RWPE2 (cell line): Measurements from ENCODE around the gene FMR1.

Experiments
- ATAC-seq: fragments of 200-7000 bp; cut with Tn5 transposase; 3 replicates; pipeline ENCODE4 v1.9.1; 2021; ENCODE audit warnings: low read depth
- DNase-seq: peaks from one replicate; pipeline ENCODE4 v3.0.0-alpha.2; 2020; ENCODE audit warnings: low spot score
- H3K27ac ChIP-seq: fragments of 450-650 bp; 2 replicates; pipeline ENCODE4 v1.5.1; 2017; ENCODE audit warnings: mild to moderate bottlenecking; ENCODE audit not compliant: poor library complexity, severe bottlenecking
- H3K27me3 ChIP-seq: fragments of 250-450 bp; sonication (Bioruptor Pico); 2 replicates; pipeline ENCODE4 v1.5.1; 2021; ENCODE audit warnings: mild to moderate bottlenecking, moderate library complexity; ENCODE audit not compliant: insufficient read depth, poor library complexity, severe bottlenecking
- H3K36me3 ChIP-seq: fragments of 250-450 bp; sonication (Bioruptor Pico); 2 replicates; pipeline ENCODE4 v1.5.1; 2020; ENCODE audit warnings: low read depth, mild to moderate bottlenecking, moderate library complexity
- H3K4me1 ChIP-seq: fragments of 250-450 bp; sonication (Bioruptor Pico); 2 replicates; pipeline ENCODE4 v1.5.1; 2021; ENCODE audit warnings: mild to moderate bottlenecking, moderate library complexity; ENCODE audit not compliant: insufficient read depth, poor library complexity, severe bottlenecking
- H3K4me3 ChIP-seq: fragments of 250-450 bp; sonication (Bioruptor Pico); 2 replicates; pipeline ENCODE4 v1.5.1; 2021; ENCODE audit warnings: mild to moderate bottlenecking, moderate library complexity; ENCODE audit not compliant: severe bottlenecking
- H3K9me3 ChIP-seq: fragments of 250-450 bp; sonication (Bioruptor Pico); 2 replicates; pipeline ENCODE4 v1.5.1; 2021; ENCODE audit warnings: mild to moderate bottlenecking, moderate library complexity; ENCODE audit not compliant: severe bottlenecking
- TF ChIP-seq, protein P1 (sequence below): fragments of 450-650 bp; IDR thresholded peaks from one replicate; pipeline ENCODE4 v1.5.1; 2017; ENCODE audit warnings: mild to moderate bottlenecking, moderate library complexity; ENCODE audit not compliant: poor library complexity, severe bottlenecking

The FMR1 gene

DNA sequence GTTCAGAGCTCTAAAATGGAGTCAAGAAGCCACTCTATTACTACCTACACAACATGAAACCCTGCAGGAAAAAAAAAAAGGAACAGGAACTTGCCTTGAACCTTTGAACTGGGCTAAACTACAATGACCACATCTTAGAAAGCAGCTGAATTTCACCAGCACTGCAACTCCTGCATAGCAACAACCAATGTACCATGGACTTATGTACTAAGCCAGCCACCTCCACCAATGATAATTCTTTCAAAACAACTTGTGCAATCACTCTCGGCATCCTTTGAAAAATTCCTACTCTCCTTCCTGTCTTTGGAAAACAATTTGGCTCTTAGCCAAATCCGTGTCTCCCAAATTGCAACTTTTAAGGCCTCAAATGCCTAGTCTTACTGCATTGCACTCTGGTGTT, 26.8 kb upstream of the FMR1 start:
- Histone ChIP-seq H3K36me3 (no peaks in the 10 kb centered on the region), H3K4me3 (no peak overlapping the region), H3K27ac (no peak overlapping the region), H3K4me1 (no peaks in the 10 kb centered on the region), H3K27me3 (no peaks in the 10 kb centered on the region), H3K9me3 (no peaks in the 10 kb centered on the region)
- TF ChIP-seq, protein P1, sequence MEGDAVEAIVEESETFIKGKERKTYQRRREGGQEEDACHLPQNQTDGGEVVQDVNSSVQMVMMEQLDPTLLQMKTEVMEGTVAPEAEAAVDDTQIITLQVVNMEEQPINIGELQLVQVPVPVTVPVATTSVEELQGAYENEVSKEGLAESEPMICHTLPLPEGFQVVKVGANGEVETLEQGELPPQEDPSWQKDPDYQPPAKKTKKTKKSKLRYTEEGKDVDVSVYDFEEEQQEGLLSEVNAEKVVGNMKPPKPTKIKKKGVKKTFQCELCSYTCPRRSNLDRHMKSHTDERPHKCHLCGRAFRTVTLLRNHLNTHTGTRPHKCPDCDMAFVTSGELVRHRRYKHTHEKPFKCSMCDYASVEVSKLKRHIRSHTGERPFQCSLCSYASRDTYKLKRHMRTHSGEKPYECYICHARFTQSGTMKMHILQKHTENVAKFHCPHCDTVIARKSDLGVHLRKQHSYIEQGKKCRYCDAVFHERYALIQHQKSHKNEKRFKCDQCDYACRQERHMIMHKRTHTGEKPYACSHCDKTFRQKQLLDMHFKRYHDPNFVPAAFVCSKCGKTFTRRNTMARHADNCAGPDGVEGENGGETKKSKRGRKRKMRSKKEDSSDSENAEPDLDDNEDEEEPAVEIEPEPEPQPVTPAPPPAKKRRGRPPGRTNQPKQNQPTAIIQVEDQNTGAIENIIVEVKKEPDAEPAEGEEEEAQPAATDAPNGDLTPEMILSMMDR: no peak
- DNase-seq (no peak), ATAC-seq (no peak)

DNA sequence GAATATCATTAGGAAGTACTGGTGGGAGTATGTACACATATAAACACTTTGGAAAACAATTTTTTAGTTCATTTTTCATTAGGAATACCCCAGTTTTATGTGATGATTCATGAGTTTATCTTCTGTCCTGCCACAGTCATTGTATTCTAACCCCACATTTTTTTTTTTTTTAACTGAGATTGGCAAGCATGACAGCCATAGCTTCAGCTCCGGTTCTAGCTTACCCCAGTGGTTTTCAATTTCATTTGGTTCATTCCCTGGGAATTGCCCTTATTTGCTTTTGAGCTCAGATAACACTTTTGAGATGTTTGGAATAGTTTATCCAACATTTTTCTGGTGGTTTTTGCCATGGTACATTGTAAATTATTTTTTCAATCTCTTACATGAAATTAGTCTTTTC, 21.0 kb upstream of the FMR1 start:
- Histone ChIP-seq H3K27ac (no peak overlapping the region), H3K4me1 (no peaks in the 10 kb centered on the region), H3K4me3 (no peak overlapping the region), H3K27me3 (no peaks in the 10 kb centered on the region), H3K9me3 (no peaks in the 10 kb centered on the region), H3K36me3 (no peaks in the 10 kb centered on the region)
- no peak for DNase-seq
- TF ChIP-seq, protein P1: no peak
- ATAC-seq: no peak

DNA sequence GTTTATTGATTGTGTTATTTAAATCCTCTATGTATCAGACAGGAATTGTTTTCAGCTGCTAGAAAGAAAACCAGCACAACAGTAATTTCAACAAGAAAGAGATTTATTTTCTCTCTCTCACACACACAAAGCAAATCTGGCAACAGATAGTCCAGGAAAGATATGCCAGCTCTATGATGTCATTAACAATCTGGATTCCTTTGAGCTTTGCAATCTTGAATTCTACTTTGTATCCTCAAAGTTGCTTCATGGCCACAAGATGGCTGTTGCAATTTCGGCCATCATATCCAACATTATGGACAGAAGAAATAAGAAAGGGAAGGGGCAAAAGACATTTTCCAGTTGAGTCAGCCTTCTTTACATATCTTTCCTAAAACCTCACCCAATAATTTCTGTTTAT, 19.8 kb upstream of the FMR1 start:
- Histone ChIP-seq H3K4me3 (no peak overlapping the region), H3K9me3 (no peaks in the 10 kb centered on the region), H3K36me3 (no peaks in the 10 kb centered on the region), H3K4me1 (no peaks in the 10 kb centered on the region), H3K27ac (no peak overlapping the region), H3K27me3 (no peaks in the 10 kb centered on the region)
- no peak for ATAC-seq
- TF ChIP-seq, protein P1: no peak
- DNase-seq: no peak

DNA sequence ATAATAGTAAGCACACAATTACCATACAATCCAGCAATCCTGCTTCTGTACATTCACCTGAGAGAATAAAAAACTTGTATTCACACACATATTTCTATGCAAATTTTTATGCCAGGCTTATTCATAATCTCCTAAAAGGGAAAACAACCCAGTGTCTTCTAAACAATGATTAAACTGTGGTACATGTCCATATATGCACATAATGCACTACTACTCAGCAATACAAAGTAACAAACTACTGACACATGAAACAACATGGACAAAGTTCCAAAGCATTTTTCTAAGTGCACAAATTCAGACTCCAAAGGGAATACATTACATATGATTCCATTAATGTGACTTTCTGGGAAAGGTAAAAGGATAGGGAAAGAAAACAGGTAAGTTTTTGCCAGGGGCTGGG, 18.0 kb upstream of the FMR1 start:
- H3K27ac ChIP-seq: no peak overlapping the region
- ATAC-seq: no peak
- H3K4me1 ChIP-seq: no peaks in the 10 kb centered on the region

DNA sequence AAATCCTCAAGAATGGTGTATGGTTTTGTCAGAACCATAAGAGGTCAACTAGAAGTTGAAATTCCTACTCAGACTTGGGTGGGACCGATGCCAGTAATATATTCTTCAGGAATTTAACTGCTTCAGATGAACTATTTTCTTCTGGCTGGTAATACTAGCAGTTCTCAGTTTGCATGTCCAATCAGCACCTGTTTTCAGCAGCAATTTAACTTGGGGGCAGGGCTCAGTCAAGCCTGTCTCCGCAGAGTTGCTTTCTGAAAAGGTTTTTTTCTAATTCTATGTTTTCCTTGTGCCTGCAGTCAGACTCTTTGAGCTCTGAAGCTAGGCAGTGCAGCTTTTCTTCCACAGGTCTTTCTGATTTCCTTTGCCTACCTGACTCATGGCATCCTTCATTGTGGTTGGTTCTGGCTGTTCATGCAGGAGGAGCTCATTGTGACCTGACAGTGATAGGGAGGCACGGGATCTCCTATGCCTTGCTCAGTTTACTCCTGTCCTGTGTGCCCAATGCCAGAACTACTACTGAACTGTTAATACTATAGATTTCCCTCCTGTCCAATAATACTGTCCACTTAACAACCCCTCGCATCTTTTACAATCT, 17.3 kb upstream of the FMR1 start:
- H3K4me3 ChIP-seq: no peak overlapping the region

More for the DNA sequence above, 18.0 kb upstream of the FMR1 start:
- H3K4me3 ChIP-seq: no peak overlapping the region
- TF ChIP-seq, protein P1: no peak
- no peaks in the 10 kb centered on the region for H3K36me3 ChIP-seq
- DNase-seq: no peak
- H3K9me3 ChIP-seq: no peaks in the 10 kb centered on the region
- H3K27me3 ChIP-seq: no peaks in the 10 kb centered on the region

More for the DNA sequence above, 17.3 kb upstream of the FMR1 start:
- TF ChIP-seq, protein P1: no peak
- no peaks in the 10 kb centered on the region for H3K9me3 ChIP-seq
- DNase-seq (no peak), ATAC-seq (no peak)
- H3K27ac ChIP-seq: no peak overlapping the region
- H3K36me3 ChIP-seq: no peaks in the 10 kb centered on the region
- no peaks in the 10 kb centered on the region for H3K27me3 ChIP-seq
- H3K4me1 ChIP-seq: no peaks in the 10 kb centered on the region
